B cell (primary cell): ENCODE measurements around the gene ITGB7. TPM values are rescaled to one million over a fixed set of nuclear protein-coding genes. Genes with fewer than 3 reads are reported as not detected.

Experiments used
- ATAC-seq: fragments of 200-7000 bp; cut with Tn5 transposase; one replicate; pipeline ENCODE4 v1.10.0; 2021; ENCODE audit warnings: low read depth, mild to moderate bottlenecking, moderate number of reproducible peaks, moderate library complexity
- CTCF ChIA-PET: fragments of 350-600 bp; sonication (Branson Sonifier 250); formaldehyde crosslinking; loops from one replicate; lab custom pipeline; 2021; ENCODE audit warnings: antibody characterized with exemption, inconsistent platforms; lab: Charles Lee
- POLR2A ChIA-PET: fragments of 350-600 bp; sonication (Branson Sonifier 250); formaldehyde crosslinking; loops from one replicate; lab custom pipeline; 2021; ENCODE audit warnings: antibody characterized with exemption; lab: Charles Lee
- DNase-seq: peaks from one replicate; pipeline ENCODE4 v3.0.0; 2013
- H2AFZ ChIP-seq: 2 replicates; pipeline ENCODE4 v1.6.1; 2012; ENCODE audit warnings: mild to moderate bottlenecking, low read depth, low read length; ENCODE audit not compliant: insufficient read depth, poor library complexity, severe bottlenecking
- H3K27ac ChIP-seq, 2 donors: 1 replicate in 1 of 2; 2 replicates in 1 of 2; pipeline ENCODE4 v1.5.1; 2012 to 2013; ENCODE audit warnings: low read length in 2 of 2, mild to moderate bottlenecking in 2 of 2, moderate library complexity in 1 of 2
- H3K27me3 ChIP-seq, 4 experiments: fragments of 200-600 bp in 1 of 4; sonication (generic) in 1 of 4; replicated peaks in 1 of 4; 1 replicate in 2 of 4; 2 replicates in 2 of 4; pipeline versions ENCODE4 v1.6.1 to v1.7.0; 2013 to 2016; ENCODE audit warnings: low read length in 3 of 4, mild to moderate bottlenecking in 2 of 4, mixed read lengths in 1 of 4, moderate library complexity in 1 of 4; ENCODE audit not compliant: insufficient read depth in 4 of 4, control insufficient read depth in 3 of 4; ENCODE audit errors: control extremely low read depth in 1 of 4
- H3K36me3 ChIP-seq, 2 experiments: replicated peaks in 1 of 2; 1 replicate in 1 of 2; 2 replicates in 1 of 2; pipeline versions ENCODE4 v1.6.1 to v1.7.1; 2013; ENCODE audit warnings: low read length in 1 of 2; ENCODE audit not compliant: insufficient read depth in 2 of 2, control insufficient read depth in 1 of 2; ENCODE audit errors: control extremely low read depth in 1 of 2, extremely low read depth in 1 of 2
- H3K4me1 ChIP-seq, 2 donors: fragments of 200-600 bp in 1 of 2; sonication (generic) in 1 of 2; 1 replicate in 1 of 2; 2 replicates in 1 of 2; pipeline versions ENCODE4 v1.5.1 to v1.6.1; 2013 to 2017; ENCODE audit warnings: low read length in 2 of 2; ENCODE audit not compliant: control insufficient read depth in 2 of 2, insufficient read depth in 2 of 2
- H3K4me2 ChIP-seq: replicated peaks from 2 replicates; pipeline ENCODE3; 2012; ENCODE audit warnings: mild to moderate bottlenecking, low read depth, low read length; ENCODE audit not compliant: poor library complexity, severe bottlenecking
- H3K4me3 ChIP-seq, 5 experiments: fragments of 200-600 bp in 1 of 5; sonication (generic) in 1 of 5; 1 replicate in 3 of 5; 2 replicates in 2 of 5; pipeline versions ENCODE4 v1.5.1 to v1.7.0; 2011 to 2016; ENCODE audit warnings: low read length in 4 of 5, mild to moderate bottlenecking in 4 of 5, low read depth in 2 of 5, control low read depth in 1 of 5, moderate library complexity in 1 of 5; ENCODE audit not compliant: insufficient read depth in 1 of 5; ENCODE audit errors: control extremely low read depth in 1 of 5, extremely low read depth in 1 of 5
- H3K79me2 ChIP-seq: fragments of 200-600 bp; sonication (generic); one replicate; pipeline ENCODE4 v1.6.0; 2016; ENCODE audit warnings: low read length; ENCODE audit not compliant: control insufficient read depth, insufficient read depth
- H3K9ac ChIP-seq: fragments of 200-600 bp; sonication (generic); 2 replicates; pipeline ENCODE4 v1.6.1; 2017; ENCODE audit warnings: mild to moderate bottlenecking, low read length, moderate library complexity
- H3K9me3 ChIP-seq, 3 donors: one replicate each; pipeline versions ENCODE4 v1.6.1 to v1.7.1; 2013; ENCODE audit warnings: low read length in 2 of 3; ENCODE audit not compliant: control insufficient read depth in 2 of 3, insufficient read depth in 1 of 3; ENCODE audit errors: control extremely low read depth in 1 of 3
- H4K20me1 ChIP-seq: 2 replicates; pipeline ENCODE4 v1.6.0; 2012; ENCODE audit warnings: mild to moderate bottlenecking, low read length; ENCODE audit not compliant: insufficient read depth, control insufficient read depth, poor library complexity, severe bottlenecking
- H3K27ac Mint-ChIP-seq: one replicate; pipeline ENCODE4 v1.8.0; 2021; ENCODE audit warnings: mixed read lengths
- H3K27me3 Mint-ChIP-seq: one replicate; pipeline ENCODE4 v1.8.0; 2021; ENCODE audit warnings: mixed read lengths
- H3K4me1 Mint-ChIP-seq: one replicate; pipeline ENCODE4 v1.8.0; 2021; ENCODE audit warnings: mixed read lengths
- H3K4me3 Mint-ChIP-seq: one replicate; pipeline ENCODE4 v1.8.0; 2021; ENCODE audit warnings: mixed read lengths
- H3K9me3 Mint-ChIP-seq: one replicate; pipeline ENCODE4 v1.8.0; 2022; ENCODE audit warnings: mixed read lengths; ENCODE audit not compliant: insufficient read depth
- EZH2 ChIP-seq: IDR thresholded peaks from 2 replicates; pipeline ENCODE4 v1.6.1; 2012; ENCODE audit warnings: borderline replicate concordance, low read depth, mild to moderate bottlenecking, moderate library complexity, low read length; ENCODE audit not compliant: insufficient read depth, poor library complexity, severe bottlenecking
- WGBS: methylation state at CpG from one replicate; pipeline ENCODE4 v1.1.5; 2013; ENCODE audit warnings: missing lambda C conversion rate; ENCODE audit not compliant: insufficient coverage; 5-methylcytosine and 5-hydroxymethylcytosine counted together
- intact Hi-C: fragments of 100-400 bp; cut with micrococcal nuclease; formaldehyde crosslinking; loops from one replicate; pipeline ENCODE4 v1.10.0; 2022
- polyA plus RNA-seq: library from polyadenylated mRNA; depleted of rRNA; stranded (reverse); fragments of >200 nt; gene quantifications from 2 replicates; pipeline ENCODE4 v1.2.3, GENCODE V29; 2012
- total RNA-seq, 2 donors: library from RNA; stranded (reverse); fragments of 120-200 nt in 1 of 2; gene quantifications; 1 replicate in 1 of 2; 2 replicates in 1 of 2; pipeline versions ENCODE4 v1.2.3 to v1.2.4, GENCODE V29; 2013 to 2022
- TF ChIP-seq, protein P1 (sequence below): fragments of 200-600 bp; IDR thresholded peaks from one replicate; pipeline ENCODE4 v1.8.0; 2022; ENCODE audit warnings: antibody characterized with exemption, mild to moderate bottlenecking

ITGB7 gene
- total and polyA plus RNA-seq, 2 donors (not counting 1 experiment from before 2014, with no cell fraction given) = 199 to 265 TPM

GRCh38 chr12:53180220-53180930 is 26.7 kb downstream of the ITGB7 start, which contains the start of the genes CSAD and ZNF740:
CSAD (minus strand) TSS chr12:53180925; CDS start chr12:53173470, 7,455 bp downstream.
ZNF740 (plus strand) TSS chr12:53180722; CDS start chr12:53181984, 1,262 bp downstream.
- POLR2A ChIA-PET = interaction anchor here (0.6 to 2.8 kb wide), 18 partner anchors 10 to 174 kb away, joined by 3 to 24 read pairs (median 6); partner anchors contain the start of genes AAAS, EIF4B, ESPL1 and ITGB7

More at GRCh38 chr12:53180220-53180930, 26.7 kb downstream of the ITGB7 start, which contains the start of the genes CSAD and ZNF740:
- Histone ChIP-seq H4K20me1 (peaks cover 45% of the 10 kb centered on the region), H3K4me3 (peak within 1 kb of the TSS; percentile 81 to 92 (median 86)), H3K9ac (peak within 1 kb of the TSS; percentile 78), H3K79me2 (peaks cover 43% of the 10 kb centered on the region), H3K4me2 (peak within 1 kb of the TSS; percentile 77), H3K27me3 (no peaks in the 10 kb centered on the region), H3K4me1 (peaks cover 28 to 38% of the 10 kb centered on the region in 2 donors), H2AFZ (peak within 1 kb of the TSS; percentile 97), H3K27ac (peak within 1 kb of the TSS; percentile 87 to 89), H3K9me3 (no peaks in the 10 kb centered on the region), H3K36me3 (peaks cover 0 to 36% of the 10 kb centered on the region in 2 experiments)
- Mint-ChIP-seq H3K4me1 (peaks cover 52% of the 10 kb centered on the region), H3K27ac (peak within 1 kb of the TSS; percentile 95), H3K4me3 (peak within 1 kb of the TSS; percentile 95), H3K9me3 (no peaks in the 10 kb centered on the region), H3K27me3 (no peaks in the 10 kb centered on the region)
- intact Hi-C loops = loop anchor here (1.0 to 5.0 kb wide), 14 partner anchors 10 to 320 kb away; partner anchors contain the start of genes EIF4B, ESPL1, ITGB7 and MYG1
- DNase-seq = peak; percentile 98
- under 1% methylated on average over 70 of the region's 70 CpGs for WGBS
- ATAC-seq = peak; percentile 93
- CTCF ChIA-PET = interaction anchor here (0.5 to 7.6 kb wide), 18 partner anchors 10 to 241 kb away, joined by 3 to 56 read pairs (median 7); partner anchors contain the start of genes AAAS, ESPL1 and SPRYD3
- TF ChIP-seq EZH2 = no peak
- TF ChIP-seq, protein P1, sequence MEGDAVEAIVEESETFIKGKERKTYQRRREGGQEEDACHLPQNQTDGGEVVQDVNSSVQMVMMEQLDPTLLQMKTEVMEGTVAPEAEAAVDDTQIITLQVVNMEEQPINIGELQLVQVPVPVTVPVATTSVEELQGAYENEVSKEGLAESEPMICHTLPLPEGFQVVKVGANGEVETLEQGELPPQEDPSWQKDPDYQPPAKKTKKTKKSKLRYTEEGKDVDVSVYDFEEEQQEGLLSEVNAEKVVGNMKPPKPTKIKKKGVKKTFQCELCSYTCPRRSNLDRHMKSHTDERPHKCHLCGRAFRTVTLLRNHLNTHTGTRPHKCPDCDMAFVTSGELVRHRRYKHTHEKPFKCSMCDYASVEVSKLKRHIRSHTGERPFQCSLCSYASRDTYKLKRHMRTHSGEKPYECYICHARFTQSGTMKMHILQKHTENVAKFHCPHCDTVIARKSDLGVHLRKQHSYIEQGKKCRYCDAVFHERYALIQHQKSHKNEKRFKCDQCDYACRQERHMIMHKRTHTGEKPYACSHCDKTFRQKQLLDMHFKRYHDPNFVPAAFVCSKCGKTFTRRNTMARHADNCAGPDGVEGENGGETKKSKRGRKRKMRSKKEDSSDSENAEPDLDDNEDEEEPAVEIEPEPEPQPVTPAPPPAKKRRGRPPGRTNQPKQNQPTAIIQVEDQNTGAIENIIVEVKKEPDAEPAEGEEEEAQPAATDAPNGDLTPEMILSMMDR = no peak
